HG03575 (cell line): ENCODE data around the gene BRPF1.

Source experiments
- ATAC-seq: cut with Tn5 transposase; IDR thresholded peaks from one replicate; pipeline ENCODE4 v1.9.1; 2021; ENCODE audit not compliant: unreplicated experiment, insufficient number of reproducible peaks, low FRiP score; ENCODE audit errors: extremely low read depth

The BRPF1 gene

GRCh38 chr3:9698293-9698692 lies 33.2 kb upstream of the BRPF1 start:
- no peak for ATAC-seq

GRCh38 chr3:9700536-9700935 lies 31.0 kb upstream of the BRPF1 start:
- ATAC-seq = no peak

DNA sequence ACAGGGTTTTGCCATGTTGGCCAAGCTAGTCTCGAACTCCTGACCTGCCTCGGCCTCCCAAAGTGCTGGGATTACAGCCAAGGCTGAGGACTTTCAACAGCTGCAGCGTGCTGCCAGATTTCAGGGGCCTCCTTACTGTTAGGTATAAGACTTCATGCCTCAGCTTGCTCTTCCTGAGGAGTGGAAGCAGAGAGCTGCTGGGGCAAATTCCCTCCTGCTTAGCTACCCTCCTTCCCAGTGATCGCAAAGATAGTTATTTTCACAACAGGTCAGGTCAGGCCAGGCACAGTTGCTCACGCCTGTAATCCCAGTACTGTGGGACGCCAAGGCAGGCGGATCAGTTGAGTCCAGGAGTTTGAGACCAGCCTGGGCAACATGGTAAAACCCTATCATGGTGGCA lies 30.5 kb upstream of the BRPF1 start:
- no peak for ATAC-seq

DNA sequence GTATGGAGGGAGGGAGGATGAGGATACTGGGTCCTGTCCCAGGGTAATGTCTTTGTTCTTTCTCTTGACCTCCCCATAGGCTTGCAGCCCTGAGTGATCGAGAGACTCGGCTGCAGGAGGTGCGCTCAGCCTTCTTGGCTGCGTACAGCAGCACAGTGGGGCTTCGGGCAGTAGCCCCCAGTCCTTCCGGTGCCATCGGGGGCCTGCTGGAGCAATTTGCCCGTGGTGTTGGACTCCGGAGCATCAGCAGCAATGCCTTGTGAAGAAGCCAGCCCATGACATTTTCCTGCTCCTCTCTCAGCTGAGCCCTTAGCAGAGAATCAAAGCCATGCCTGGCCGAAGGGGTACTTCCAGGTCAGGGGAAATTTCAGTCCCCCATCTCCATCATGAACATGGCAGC lies 29.8 kb upstream of the BRPF1 start:
- ATAC-seq = no peak

DNA sequence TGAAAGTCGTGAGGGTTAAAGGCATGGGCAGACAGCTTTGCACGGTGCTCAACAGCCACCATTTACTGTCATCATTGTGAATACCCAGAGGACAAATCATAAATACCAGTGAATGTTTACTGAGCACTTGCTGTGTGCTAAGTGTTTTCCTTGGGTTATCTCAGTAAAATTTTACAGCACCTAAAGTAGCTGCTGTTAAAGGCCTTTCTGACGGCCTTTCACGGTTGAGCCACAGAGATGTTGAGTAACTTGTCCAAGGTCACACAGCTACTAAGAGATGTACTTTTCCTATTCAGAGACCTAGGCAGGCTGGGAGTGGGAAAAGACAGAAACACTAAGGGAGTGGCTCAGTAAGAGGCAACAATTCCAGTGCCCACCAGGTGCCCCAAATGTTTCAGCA lies 28.3 kb upstream of the BRPF1 start:
- no peak for ATAC-seq

DNA sequence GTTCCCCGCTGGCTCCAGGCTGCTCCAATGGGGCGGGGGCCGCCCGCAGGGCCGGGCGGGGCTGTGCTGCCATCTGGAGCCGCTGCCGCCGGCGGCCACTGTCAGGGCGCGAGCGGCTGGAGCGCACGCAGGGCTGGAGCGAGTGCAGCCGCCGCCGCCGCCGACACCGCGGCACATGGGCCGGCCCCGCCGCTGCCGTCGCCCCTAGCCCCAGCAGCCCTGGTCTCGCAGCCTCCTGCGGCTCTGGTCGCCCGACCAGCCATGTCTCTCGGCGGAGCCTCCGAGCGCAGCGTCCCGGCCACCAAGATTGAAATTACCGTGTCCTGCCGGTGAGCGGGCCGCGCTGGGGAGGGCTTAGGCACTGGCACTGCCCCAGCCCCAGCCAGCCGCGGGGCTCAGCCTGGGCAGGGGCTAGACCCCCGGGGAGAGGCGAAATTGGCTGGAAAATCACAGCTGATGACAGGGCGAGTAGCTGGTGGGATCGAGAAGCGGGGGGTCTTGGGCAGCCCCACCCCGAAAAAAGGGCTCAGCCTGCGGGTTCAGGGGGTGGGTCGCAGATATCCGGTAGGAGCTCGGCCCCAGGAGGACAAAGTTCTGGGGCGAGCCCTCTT lies 27.7 kb upstream of the BRPF1 start, which contains the start of gene CPNE9:
TSS of gene CPNE9 (plus strand) at position 98 of the 611 bp plus-strand sequence. CDS start at position 262, 164 bp downstream.
- ATAC-seq = no peak

- ATAC-seq = no peak
These were observed 26.9 kb upstream of the BRPF1 start for GRCh38 chr3:9704347-9705322.

DNA sequence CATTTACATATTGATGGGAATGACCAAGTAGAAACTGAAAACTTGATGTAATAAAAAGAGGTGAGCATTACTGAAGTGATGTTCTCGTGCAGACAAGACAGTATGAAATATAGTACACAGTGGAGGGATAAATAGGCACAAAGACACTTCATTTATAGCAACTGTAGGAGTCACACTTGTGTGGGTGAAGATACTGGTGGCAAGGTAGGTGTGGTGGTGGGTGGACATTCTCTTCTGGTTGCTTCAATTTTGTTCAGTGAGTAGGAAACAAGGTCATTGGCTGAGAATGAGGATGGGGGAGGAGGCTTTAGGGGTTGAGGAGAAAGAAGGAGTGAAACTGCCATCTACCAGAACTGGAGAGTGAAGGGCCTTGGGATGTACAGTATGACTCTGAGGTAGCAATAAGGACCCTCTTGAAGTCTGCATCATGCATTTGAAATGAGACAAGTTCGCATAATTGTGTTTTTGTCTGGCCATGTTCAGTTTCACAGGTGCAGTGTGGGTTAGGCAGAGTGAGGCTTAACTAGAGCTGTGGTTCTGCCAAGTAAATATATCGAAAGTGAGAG lies 21.3 kb upstream of the BRPF1 start:
- no peak for ATAC-seq

GRCh38 chr3:9712415-9712814 lies 19.1 kb upstream of the BRPF1 start:
- no peak for ATAC-seq

DNA sequence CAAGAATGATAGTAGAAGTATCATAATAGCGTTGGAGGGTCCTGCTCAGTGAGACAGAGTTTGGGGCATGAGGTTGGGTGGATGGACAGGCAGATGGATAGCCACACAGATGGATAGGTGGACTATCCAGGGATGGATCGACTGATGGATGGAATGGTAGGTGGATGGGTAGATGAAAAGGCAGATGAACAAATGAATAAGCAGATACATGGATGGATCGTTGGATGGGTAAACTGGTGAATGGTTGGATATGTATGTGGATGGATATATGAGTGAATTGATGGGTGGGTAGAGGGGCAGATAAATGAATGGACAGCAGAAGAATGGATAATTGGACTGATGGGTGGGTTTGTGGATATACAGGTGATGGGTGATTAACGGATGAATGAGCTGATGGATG lies 18.4 kb upstream of the BRPF1 start:
- ATAC-seq = no peak

DNA sequence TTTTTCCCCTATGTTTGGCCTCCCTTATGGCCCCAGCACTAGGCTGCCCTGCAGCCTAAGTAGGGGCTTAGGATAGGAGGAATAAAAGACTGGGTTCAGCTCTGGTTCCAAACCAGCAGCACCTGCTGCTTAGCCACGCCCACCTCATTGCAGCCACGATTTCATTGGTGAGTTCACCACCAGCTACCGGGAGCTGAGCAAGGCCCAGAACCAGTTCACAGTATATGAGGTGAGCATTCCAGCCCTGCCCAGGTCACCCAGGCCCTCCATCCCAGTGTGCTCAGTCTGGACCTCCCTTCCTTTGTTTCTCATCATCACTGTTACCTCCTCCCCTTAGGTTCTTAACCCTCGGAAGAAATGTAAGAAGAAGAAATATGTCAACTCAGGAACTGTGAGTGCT lies 16.4 kb upstream of the BRPF1 start:
- no peak for ATAC-seq

GRCh38 chr3:9715764-9716437 lies 15.6 kb upstream of the BRPF1 start:
- no peak for ATAC-seq

DNA sequence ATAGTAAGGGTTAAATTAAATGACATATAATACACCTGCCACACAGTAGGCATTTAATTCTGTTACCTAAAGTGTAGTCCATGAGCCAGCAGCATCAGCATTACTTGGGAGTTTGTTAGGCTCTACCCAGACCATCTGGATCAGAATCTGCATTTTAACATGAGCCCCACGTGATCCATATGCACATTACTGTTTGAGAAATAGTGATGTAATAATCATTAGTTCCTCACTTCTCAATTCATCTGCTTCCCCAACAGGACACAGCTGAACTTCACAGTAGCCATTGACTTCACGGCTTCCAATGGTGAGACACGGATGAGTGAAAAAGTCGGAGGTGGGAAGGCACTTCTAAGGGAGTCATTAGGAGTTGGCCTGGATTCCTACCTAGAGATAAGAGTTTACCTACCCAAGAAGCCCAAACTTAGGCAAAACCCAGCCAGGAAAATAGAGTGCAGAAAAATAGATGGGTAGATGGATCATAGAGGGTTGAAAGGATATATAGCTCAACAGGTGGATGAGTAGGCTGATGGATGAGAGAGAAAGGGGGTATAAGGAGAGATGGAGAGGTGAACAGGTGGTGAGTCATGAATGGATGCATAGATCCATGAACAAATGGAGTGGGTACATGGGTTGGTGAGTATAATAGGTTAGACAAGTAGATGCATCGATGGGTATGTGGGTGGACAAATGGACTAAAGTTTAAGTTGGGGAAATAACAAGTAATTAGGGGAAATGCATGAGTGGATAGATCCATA lies 14.6 kb upstream of the BRPF1 start:
- no peak for ATAC-seq

GRCh38 chr3:9717563-9717962 lies 14.0 kb upstream of the BRPF1 start:
- no peak for ATAC-seq

DNA sequence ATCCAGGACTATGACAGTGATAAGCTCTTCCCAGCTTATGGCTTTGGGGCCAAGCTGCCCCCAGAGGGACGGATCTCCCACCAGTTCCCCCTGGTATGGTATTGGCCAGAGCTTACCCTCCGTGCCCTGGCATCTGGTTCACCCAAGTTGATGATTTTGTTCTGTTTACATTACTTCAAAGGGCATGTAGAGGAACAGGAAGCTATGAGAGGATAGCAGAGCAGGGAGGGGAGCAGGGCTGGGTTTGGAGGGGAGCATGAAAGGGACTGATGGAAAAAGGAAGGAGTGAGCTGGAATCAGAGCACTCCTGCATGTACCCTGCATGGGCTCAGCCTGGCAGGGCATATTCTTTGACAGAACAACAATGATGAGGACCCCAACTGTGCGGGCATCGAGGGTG lies 13.4 kb upstream of the BRPF1 start:
- no peak for ATAC-seq

DNA sequence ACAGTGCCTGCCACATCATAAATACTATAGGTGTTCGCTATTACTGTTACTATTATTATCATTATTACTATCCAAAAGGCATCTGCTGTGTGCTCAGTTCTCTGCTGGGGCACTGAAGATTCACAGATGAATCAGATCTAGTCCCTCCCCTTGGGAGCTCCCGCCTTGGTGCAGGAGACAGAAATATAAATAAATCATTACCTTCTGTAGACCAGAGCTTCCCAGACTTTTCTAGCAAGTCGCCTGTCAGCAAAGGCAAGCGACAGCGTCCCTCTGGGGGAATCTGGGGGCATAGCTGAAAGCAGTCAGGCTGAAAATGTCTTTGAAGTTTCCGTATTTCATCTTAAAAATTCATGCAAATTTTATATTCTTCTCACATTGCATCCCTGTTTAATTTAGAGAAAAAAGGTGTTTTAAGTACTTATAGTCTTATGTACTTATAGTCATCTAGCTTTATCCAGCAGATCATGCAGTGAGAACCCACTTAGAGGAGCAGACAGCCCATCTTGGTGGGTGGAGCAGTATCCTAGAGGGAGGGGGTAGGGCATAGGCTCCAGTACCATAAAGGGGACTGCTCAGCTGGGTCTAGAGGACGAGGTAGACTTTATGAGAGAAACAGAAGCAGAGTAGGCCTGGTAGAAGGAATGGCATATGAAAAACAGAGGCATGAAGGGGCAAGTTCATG lies 10.4 kb upstream of the BRPF1 start:
- ATAC-seq = no peak

- ATAC-seq = no peak
These were observed 9.9 kb upstream of the BRPF1 start for GRCh38 chr3:9721700-9722060.

DNA sequence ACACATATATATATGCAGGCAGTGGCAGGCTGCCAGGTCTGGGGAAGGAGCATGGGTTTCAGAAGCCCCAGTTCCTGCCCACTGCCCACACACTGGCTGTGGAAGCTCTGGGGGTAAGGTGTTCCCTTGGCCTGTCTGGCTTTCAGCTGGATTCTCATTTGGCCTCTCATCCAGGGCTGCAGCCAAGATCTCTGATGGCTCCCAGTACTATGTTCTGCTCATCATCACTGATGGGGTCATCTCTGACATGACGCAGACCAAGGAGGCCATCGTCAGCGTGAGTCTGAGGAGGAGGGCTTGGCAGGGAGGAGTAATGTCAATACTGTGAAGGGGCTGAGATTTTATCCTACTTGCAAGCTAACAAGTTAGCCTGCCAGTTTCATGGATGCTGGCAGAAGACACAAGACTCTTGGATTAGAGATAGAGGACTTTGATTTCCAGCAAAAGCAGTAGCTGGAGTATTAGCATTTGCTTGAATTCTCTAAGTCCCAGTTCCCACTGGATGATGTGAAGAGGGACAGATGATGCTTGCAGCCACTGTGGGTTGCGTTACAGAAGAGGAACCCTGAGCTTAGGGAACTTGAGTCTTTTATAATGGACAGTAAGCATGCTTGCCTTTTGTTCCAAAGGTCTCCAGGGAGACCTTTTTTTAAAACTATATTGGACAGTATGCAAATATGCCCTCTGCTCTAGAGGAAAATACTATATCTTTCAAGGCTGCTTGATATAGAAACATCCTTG lies 5.6 kb upstream of the BRPF1 start:
- no peak for ATAC-seq
